ENCODE data around the gene ASTN2. TPM values are rescaled to one million over a fixed set of nuclear protein-coding genes. Genes with fewer than 3 reads are reported as not detected.
A peak's percentile ranks its signal among the peaks of the same experiment; 100 is the strongest.

Gene ASTN2
- total and polyA plus RNA-seq, 2 experiments from 2014 or later = 7.0 to 24.6 TPM

DNA sequence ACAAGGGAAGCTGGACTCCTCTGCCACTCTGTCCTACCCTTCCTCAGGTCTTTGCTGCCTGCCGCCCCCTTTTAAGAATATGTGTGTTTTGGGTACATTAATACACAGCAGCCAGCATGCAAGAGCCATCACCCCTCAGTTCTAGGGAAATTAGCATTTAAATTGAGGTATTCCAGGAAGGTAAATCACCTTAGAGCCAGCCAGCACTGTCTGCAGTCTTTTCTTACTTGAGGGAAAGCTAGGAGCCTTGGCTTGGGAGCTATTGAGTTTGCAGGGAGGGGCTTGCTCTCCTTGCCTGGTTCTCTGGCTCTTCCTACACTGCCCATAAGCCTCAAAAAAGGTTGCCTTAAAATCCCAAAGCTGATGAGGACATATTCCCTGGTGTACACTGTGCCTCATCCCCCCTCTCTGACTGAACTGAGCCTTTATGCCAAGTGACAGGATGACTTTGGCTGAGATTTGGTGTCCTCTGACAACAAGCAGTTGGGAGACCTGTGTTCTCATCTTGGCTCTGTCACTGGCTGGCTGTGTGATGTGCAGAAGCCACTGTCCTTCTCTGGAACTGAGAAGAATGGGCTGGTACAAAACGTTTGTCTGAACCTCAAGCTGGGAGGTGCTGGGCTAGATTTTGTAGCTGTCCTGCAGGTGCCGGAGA is 673.6 kb downstream of the ASTN2 start (continued):
- TF ChIP-seq, protein P1, sequence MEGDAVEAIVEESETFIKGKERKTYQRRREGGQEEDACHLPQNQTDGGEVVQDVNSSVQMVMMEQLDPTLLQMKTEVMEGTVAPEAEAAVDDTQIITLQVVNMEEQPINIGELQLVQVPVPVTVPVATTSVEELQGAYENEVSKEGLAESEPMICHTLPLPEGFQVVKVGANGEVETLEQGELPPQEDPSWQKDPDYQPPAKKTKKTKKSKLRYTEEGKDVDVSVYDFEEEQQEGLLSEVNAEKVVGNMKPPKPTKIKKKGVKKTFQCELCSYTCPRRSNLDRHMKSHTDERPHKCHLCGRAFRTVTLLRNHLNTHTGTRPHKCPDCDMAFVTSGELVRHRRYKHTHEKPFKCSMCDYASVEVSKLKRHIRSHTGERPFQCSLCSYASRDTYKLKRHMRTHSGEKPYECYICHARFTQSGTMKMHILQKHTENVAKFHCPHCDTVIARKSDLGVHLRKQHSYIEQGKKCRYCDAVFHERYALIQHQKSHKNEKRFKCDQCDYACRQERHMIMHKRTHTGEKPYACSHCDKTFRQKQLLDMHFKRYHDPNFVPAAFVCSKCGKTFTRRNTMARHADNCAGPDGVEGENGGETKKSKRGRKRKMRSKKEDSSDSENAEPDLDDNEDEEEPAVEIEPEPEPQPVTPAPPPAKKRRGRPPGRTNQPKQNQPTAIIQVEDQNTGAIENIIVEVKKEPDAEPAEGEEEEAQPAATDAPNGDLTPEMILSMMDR (conservative IDR thresholded peaks at IDR 0.05; ENCODE audit: low read depth in 2 of 2) = no peak
- TF ChIP-seq EZH2phosphoT487 (IDR thresholded peaks at IDR 0.05; ENCODE audit: unreplicated experiment) (no peak), CREB1 (CRISPR knock-in tag; IDR thresholded peaks at IDR 0.05; ENCODE audit: low read depth) (no peak)

DNA sequence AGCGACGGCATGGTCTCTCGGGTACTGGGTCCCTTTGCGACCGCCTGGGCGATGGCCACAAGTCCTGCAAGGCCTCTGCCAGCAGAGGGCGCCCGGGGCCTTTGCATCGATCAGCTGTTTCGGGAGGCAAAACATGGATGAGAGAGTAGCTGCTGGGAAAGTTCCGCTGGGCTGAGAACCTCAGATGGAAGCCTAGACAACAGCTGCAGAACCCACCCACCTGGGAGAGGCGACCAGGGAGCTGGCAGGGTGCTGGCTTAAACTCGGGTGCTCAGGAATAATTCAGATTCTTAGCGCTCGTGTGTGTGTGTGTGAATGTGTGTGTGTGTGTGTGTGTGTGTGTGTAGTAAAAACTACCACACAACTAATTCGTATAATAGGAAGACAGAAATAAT is 677.7 kb downstream of the ASTN2 start:
- Mint-ChIP-seq H3K4me3 (no peak overlapping the region), H3K4me1 (peaks cover 14% of the 10 kb centered on the region), H3K36me3 (ENCODE audit: low read depth) (no peaks in the 10 kb centered on the region), H3K27ac (no peak overlapping the region; the same call in 1 of the 2 replicates), H3K27me3 (ENCODE audit: insufficient read depth, low read depth, poor library complexity) (no peaks in the 10 kb centered on the region), H3K9me3 (no peaks in the 10 kb centered on the region)
- Histone ChIP-seq H4K20me1 (replicated peaks; ENCODE audit: insufficient read depth) (no peaks in the 10 kb centered on the region), H3K4me3 (no peak overlapping the region), H3K27me3 (ENCODE audit: insufficient read depth) (no peaks in the 10 kb centered on the region), H3K4me2 (no peak overlapping the region), H3F3A (replicated peaks; ENCODE audit: low read depth) (no peaks in the 10 kb centered on the region), H3K4me1 (ENCODE audit: insufficient read depth) (peaks cover 17% of the 10 kb centered on the region), H3K36me3 (ENCODE audit: insufficient read depth) (no peaks in the 10 kb centered on the region), H3K27ac (ENCODE audit: low read depth) (no peak overlapping the region), H3K9me2 (ENCODE audit: insufficient read depth) (0 out of 2 replicates have a peak, but pooled peaks cover 5% of the 10 kb centered on the region), H3K79me2 (replicated peaks; ENCODE audit: insufficient read depth) (no peaks in the 10 kb centered on the region), H2AFZ (no peak overlapping the region; the same call in 1 of the 2 replicates)
- ATAC-seq (peak; percentile 94), DNase-seq (ENCODE audit: low spot score) (peak; percentile 97)
- TF ChIP-seq CREB1 (CRISPR knock-in tag; IDR thresholded peaks at IDR 0.05; ENCODE audit: low read depth) (no peak), EZH2phosphoT487 (IDR thresholded peaks at IDR 0.05; ENCODE audit: unreplicated experiment) (no peak)
- TF ChIP-seq, protein P2, sequence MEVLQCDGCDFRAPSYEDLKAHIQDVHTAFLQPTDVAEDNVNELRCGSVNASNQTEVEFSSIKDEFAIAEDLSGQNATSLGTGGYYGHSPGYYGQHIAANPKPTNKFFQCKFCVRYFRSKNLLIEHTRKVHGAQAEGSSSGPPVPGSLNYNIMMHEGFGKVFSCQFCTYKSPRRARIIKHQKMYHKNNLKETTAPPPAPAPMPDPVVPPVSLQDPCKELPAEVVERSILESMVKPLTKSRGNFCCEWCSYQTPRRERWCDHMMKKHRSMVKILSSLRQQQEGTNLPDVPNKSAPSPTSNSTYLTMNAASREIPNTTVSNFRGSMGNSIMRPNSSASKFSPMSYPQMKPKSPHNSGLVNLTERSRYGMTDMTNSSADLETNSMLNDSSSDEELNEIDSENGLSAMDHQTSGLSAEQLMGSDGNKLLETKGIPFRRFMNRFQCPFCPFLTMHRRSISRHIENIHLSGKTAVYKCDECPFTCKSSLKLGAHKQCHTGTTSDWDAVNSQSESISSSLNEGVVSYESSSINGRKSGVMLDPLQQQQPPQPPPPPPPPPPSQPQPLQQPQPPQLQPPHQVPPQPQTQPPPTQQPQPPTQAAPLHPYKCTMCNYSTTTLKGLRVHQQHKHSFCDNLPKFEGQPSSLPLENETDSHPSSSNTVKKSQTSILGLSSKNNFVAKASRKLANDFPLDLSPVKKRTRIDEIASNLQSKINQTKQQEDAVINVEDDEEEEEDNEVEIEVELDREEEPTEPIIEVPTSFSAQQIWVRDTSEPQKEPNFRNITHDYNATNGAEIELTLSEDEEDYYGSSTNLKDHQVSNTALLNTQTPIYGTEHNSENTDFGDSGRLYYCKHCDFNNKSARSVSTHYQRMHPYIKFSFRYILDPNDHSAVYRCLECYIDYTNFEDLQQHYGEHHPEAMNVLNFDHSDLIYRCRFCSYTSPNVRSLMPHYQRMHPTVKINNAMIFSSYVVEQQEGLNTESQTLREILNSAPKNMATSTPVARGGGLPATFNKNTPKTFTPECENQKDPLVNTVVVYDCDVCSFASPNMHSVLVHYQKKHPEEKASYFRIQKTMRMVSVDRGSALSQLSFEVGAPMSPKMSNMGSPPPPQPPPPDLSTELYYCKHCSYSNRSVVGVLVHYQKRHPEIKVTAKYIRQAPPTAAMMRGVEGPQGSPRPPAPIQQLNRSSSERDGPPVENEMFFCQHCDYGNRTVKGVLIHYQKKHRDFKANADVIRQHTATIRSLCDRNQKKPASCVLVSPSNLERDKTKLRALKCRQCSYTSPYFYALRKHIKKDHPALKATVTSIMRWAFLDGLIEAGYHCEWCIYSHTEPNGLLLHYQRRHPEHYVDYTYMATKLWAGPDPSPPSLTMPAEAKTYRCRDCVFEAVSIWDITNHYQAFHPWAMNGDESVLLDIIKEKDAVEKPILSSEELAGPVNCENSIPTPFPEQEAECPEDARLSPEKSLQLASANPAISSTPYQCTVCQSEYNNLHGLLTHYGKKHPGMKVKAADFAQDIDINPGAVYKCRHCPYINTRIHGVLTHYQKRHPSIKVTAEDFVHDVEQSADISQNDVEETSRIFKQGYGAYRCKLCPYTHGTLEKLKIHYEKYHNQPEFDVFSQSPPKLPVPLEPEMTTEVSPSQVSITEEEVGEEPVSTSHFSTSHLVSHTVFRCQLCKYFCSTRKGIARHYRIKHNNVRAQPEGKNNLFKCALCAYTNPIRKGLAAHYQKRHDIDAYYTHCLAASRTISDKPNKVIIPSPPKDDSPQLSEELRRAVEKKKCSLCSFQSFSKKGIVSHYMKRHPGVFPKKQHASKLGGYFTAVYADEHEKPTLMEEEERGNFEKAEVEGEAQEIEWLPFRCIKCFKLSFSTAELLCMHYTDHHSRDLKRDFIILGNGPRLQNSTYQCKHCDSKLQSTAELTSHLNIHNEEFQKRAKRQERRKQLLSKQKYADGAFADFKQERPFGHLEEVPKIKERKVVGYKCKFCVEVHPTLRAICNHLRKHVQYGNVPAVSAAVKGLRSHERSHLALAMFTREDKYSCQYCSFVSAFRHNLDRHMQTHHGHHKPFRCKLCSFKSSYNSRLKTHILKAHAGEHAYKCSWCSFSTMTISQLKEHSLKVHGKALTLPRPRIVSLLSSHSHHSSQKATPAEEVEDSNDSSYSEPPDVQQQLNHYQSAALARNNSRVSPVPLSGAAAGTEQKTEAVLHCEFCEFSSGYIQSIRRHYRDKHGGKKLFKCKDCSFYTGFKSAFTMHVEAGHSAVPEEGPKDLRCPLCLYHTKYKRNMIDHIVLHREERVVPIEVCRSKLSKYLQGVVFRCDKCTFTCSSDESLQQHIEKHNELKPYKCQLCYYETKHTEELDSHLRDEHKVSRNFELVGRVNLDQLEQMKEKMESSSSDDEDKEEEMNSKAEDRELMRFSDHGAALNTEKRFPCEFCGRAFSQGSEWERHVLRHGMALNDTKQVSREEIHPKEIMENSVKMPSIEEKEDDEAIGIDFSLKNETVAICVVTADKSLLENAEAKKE (CRISPR knock-in tag; IDR thresholded peaks at IDR 0.05) = peak; percentile 68; the same call in 1 of the 2 replicates
- TF ChIP-seq, protein P1 (conservative IDR thresholded peaks at IDR 0.05; ENCODE audit: low read depth in 2 of 2) = peak; percentile 89 to 98

All from GM23338 (cell line).